ENCODE measurements around the gene FAM89B.
A peak's percentile ranks its signal among the peaks of the same experiment; 100 is the strongest.

Gene FAM89B

GRCh38 chr11:65558930-65559509 is 13.3 kb upstream of the FAM89B start:
- Histone ChIP-seq H3K27me3 (ENCODE audit: insufficient read depth, low read depth, severe bottlenecking) (no peaks in the 10 kb centered on the region), H3K9me3 (ENCODE audit: severe bottlenecking) (no peaks in the 10 kb centered on the region), H3K36me3 (no peaks in the 10 kb centered on the region), H3K27ac (peak overlapping the region; percentile 59; the same call in 1 of the 2 replicates), H3K4me3 (ENCODE audit: low read depth, low read length) (peak overlapping the region; percentile 57)
- DNase-seq: no peak
- no peak for TF ChIP-seq CTCF (IDR thresholded peaks at IDR 0.05; ENCODE audit: low read depth, low read length)

- no peak for DNase-seq
- Histone ChIP-seq H3K27ac (no peak overlapping the region), H3K27me3 (ENCODE audit: insufficient read depth, low read depth, severe bottlenecking) (no peaks in the 10 kb centered on the region), H3K36me3 (no peaks in the 10 kb centered on the region), H3K4me3 (ENCODE audit: low read depth, low read length) (no peak overlapping the region), H3K9me3 (ENCODE audit: severe bottlenecking) (no peaks in the 10 kb centered on the region)
- TF ChIP-seq CTCF (IDR thresholded peaks at IDR 0.05; ENCODE audit: low read depth, low read length): no peak
Observed at GRCh38 chr11:65559535-65559934, 12.8 kb upstream of the FAM89B start.

- TF ChIP-seq CTCF (IDR thresholded peaks at IDR 0.05; ENCODE audit: low read depth, low read length): no peak
- DNase-seq: no peak
- H3K36me3 ChIP-seq: no peaks in the 10 kb centered on the region
- H3K27ac ChIP-seq: no peak overlapping the region
- no peak overlapping the region for H3K4me3 ChIP-seq (ENCODE audit: low read depth, low read length)
- no peaks in the 10 kb centered on the region for H3K9me3 ChIP-seq (ENCODE audit: severe bottlenecking)
- H3K27me3 ChIP-seq (ENCODE audit: insufficient read depth, low read depth, severe bottlenecking): no peaks in the 10 kb centered on the region
Observed at GRCh38 chr11:65559951-65560537, 12.3 kb upstream of the FAM89B start.

- peak; percentile 74 for DNase-seq
- no peaks in the 10 kb centered on the region for H3K27me3 ChIP-seq (ENCODE audit: insufficient read depth, low read depth, severe bottlenecking)
- no peaks in the 10 kb centered on the region for H3K36me3 ChIP-seq
- H3K4me3 ChIP-seq (ENCODE audit: low read depth, low read length): no peak overlapping the region
- H3K27ac ChIP-seq: peak overlapping the region; percentile 20; the same call in 1 of the 2 replicates
- H3K9me3 ChIP-seq (ENCODE audit: severe bottlenecking): no peaks in the 10 kb centered on the region
- no peak for TF ChIP-seq CTCF (IDR thresholded peaks at IDR 0.05; ENCODE audit: low read depth, low read length)
Observed at GRCh38 chr11:65560555-65561418, 11.6 kb upstream of the FAM89B start.

GRCh38 chr11:65562020-65562419 is 10.3 kb upstream of the FAM89B start:
- Histone ChIP-seq H3K36me3 (no peaks in the 10 kb centered on the region), H3K27ac (no peak overlapping the region), H3K27me3 (ENCODE audit: insufficient read depth, low read depth, severe bottlenecking) (no peaks in the 10 kb centered on the region), H3K9me3 (ENCODE audit: severe bottlenecking) (no peaks in the 10 kb centered on the region), H3K4me3 (ENCODE audit: low read depth, low read length) (no peak overlapping the region)
- TF ChIP-seq CTCF (IDR thresholded peaks at IDR 0.05; ENCODE audit: low read depth, low read length): no peak
- no peak for DNase-seq

Data from WERI-Rb-1 (cell line).